GM18517 (cell line): ENCODE measurements around the gene NCOA6.

Experiments used
- ATAC-seq: cut with Tn5 transposase; IDR thresholded peaks from one replicate; pipeline ENCODE4 v1.9.1; 2021; ENCODE audit warnings: mild to moderate bottlenecking, moderate library complexity; ENCODE audit not compliant: unreplicated experiment

NCOA6 gene

GRCh38 chr20:34825530-34826362, at the start of gene NCOA6:
NCOA6 (minus strand) TSS chr20:34825651; CDS start chr20:34782355, 43,296 bp downstream.
- ATAC-seq = peak; percentile 35

DNA sequence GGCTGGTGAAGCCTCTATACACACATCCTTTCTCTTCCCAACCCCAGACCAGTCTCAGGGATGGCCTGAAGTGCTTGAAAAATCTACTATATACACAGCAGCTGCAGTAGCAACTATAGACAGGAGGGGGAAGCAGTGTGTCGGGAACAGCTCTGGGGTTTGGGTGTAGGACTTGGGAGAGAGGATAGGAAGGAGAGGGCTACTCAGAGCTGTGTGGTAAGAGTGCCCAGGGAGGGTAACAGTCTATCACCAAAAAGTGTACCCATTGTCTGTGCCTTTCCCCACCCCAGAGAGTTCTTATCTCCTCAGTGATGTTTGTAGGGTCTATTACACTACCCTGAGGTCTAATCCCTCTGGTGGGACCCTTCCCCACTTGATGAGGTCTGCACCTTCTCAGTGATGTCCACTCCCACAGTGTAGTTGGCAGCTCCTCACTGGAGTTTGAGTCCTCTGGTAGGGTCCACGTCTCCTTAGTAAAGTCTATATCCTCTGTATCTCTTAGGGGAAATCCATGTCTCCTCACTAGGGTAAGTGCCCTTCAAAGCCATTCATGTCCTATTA, 48.7 kb upstream of the NCOA6 start:
- ATAC-seq = no peak

DNA sequence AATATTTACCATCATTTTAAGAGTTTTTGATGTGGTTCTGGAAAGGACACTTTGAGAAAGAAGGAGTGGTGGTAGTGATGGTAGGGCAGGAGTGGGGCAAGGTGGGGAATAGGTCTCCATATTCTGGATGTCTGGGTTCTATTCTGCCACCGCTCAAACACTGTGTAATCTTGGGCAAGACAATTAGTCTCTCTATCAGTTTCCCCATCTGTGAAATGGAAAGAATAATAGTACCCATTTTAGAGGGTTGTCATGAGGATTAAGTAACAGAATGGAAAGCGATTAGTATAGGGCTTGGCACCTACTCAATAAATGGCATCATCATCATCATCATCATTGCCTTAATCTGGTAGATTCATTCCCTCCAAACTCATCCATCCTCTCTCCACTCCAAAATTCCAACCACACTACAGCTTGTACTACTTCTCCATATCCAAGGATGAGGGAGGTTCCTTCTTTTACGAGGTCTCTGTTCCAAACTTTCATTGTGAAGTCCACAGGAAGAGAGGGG, 48.2 kb upstream of the NCOA6 start:
- no peak for ATAC-seq

DNA sequence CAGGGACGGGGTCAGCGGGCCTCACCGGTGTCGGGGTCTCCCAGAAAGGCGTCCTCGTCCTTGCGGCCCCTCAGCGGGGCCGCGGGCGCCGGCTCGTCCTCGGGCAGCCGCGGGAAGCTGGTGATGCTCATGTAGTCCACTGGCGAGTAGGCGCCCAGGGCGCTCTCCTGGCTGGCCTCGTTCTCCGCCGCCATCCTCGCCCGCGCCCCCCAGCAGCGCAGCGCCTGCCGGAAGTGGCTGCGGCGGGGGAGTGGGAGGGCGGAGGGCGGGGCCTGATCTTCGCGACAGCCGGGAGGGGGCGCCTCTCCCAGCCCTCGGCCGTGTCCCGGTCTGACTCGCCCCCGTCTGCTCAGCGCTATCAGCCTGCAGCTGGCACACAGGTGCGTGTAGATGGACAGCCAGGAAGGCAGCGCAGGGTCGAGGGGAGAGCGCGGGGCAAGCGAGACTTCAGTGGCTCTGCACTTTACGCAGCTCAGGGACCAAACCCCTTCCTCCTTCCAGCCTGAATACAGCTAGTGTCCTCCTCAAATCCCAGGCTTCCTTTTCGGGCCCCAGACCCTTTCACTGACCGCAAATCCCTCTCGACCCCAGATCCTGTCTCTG, 47.3 kb upstream of the NCOA6 start, which contains the start of gene GGT7:
Gene GGT7, minus strand, starts transcription at position 235 of the 603 bp plus-strand sequence. Its CDS starts 41 bp downstream, at position 194.
- no peak for ATAC-seq

DNA sequence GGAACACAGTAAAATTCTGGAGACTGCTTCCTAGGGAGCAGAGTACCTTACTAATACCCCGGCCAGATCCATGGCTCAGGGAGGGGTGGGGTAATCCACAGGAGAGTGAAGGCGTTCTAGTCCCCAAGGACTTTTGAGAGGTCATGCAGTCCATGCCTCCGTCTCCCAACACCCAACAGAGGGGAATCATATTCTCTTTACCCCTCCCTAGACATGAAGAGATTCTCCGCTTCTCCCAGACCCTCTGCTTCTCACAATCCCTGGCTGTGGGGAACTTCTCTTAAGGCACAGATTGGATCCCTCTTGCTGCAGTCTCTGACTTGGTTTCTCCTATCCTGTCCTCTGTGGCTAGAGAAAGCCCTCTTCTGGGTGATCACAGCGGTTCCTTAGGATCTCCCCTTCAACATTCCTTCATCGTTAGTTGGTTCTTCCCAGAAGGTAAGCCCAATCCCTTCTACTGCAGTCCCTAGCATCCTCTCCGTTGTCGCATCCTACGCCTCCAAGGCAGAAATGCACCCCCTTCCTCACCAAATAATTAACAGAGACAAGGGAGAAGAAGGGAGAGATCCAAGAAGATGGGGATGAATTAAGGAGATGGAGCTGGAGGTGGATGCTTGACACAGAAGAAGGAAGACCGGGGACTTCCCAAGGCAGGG, 46.6 kb upstream of the NCOA6 start:
- ATAC-seq = no peak

- ATAC-seq = no peak
Measured at GRCh38 chr20:34871320-34871926, 46.0 kb upstream of the NCOA6 start.

- ATAC-seq = no peak
Measured at GRCh38 chr20:34864216-34864615, 38.8 kb upstream of the NCOA6 start.

DNA sequence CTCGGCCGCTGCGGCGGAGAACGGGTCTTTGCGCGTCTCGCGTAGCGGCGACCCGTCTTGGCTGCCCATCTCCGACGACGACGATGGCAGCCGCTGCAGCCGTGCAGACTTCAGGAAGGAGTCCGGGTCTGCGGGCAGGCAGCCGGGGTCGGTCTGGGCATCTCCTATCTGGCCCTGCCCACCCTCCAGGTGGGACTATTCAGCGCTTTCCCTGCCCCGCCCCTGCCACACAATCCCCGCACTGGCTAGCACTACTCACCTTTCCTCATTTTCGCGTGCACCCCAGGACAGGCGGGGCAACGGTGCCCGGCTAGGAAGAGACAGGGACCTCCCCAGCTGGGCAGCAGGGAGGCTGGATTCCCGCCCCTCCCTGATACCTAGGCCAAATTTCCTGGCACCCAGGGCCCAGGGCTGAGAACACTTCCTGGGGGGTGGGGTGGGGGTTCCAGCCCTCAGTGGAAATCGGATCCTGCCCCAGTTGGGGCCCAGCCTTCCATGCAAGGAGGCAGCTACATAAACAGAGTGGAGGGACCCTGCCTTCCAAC, 38.0 kb upstream of the NCOA6 start:
- no peak for ATAC-seq

DNA sequence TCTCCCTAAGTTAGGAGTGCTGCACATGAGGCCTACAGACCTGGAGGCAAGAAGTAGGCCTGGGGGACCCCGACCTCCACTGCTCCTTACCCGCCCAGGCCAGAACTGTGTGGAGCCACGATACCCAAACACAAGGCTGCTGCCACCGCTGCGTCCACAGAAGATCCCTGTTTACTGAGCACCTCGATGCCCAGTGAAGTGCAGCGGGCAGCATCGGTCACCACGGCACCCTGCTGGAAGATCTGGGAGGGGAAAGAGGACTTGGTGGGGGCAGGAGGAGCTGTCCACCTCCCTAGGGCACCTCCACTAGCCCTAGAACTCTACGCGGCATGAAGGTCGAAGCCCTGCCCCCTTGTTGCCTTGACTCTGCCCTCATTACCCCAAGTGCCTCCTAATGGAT, 37.3 kb upstream of the NCOA6 start:
- no peak for ATAC-seq

- ATAC-seq = no peak
Measured at GRCh38 chr20:34861386-34862084, 36.1 kb upstream of the NCOA6 start.

DNA sequence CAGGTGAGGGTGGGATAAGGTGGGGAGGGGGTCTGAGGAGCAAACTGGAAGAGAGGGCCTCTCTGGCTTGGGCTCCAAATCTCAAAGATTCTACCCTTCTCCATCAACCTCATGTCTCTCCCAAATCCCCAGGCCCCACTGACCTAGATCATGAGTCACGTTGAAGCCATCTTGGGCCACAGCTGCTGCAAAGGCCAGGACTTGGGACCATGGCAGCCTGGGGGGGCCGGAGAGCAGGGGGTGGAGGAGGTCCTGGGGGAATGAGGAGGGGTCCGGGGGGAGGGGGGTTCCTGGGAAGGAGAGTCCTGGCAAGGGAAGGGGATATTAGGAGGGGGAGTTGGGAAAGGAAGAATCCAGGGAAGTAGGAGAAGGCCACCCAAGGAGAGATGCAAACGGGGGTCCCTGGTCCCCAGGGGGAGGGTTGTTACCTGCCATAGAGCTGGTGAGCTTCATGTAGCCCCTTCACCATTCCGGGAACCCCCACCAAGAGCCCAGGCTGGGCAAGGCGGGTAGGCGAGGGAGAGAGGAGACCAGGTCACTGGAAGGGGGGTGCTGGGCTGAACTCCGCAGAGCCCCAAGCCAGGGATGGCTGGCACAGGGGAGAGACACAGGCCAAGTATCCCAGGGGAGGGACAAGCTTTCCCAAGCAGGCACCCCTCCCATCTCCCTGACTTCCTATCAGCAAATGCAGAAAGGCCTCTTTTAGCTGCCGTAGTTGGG, 34.5 kb upstream of the NCOA6 start:
- ATAC-seq = no peak

GRCh38 chr20:34859367-34859766, 33.9 kb upstream of the NCOA6 start:
- no peak for ATAC-seq

DNA sequence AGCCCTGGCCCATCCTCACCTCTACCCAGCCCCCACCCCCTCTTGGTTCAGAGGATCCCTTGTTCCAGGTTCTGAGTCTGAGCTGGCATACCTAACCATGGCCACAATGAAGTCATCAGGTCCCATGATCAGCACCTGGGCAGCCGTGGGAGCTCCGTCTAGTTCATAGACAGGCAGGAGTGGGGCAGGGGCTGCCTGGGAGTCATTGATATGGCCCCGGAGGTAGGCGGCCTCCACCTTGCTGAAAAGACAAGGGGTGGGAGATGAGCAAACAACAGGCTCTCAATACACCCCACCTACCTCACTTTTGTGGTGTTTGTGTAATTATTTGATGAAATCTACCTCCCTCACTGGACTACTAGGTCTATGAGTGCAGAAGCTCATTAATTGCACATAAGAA, 26.8 kb upstream of the NCOA6 start:
- ATAC-seq = no peak

GRCh38 chr20:34850969-34851368, 25.5 kb upstream of the NCOA6 start:
- no peak for ATAC-seq

GRCh38 chr20:34849778-34850177, 24.3 kb upstream of the NCOA6 start:
- no peak for ATAC-seq

GRCh38 chr20:34848597-34848996, 23.1 kb upstream of the NCOA6 start:
- no peak for ATAC-seq

DNA sequence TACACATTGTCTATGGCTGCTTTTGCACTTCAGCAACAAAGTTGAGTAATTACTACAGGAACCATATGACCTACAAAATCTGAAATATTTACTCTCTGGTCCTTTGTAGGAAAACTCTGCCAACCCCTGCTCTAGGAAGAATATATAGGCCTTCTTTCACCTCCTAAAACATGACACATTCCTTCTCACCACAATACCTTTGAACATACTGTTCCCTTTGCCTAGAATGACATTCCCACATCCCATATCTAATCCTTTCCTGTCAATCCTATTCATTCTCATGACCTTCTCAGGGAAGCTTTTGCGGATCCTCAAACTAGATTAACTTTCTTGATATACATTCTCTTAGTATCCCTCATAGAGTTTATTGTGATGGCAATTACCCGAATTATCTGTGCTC, 18.0 kb upstream of the NCOA6 start:
- ATAC-seq = no peak

DNA sequence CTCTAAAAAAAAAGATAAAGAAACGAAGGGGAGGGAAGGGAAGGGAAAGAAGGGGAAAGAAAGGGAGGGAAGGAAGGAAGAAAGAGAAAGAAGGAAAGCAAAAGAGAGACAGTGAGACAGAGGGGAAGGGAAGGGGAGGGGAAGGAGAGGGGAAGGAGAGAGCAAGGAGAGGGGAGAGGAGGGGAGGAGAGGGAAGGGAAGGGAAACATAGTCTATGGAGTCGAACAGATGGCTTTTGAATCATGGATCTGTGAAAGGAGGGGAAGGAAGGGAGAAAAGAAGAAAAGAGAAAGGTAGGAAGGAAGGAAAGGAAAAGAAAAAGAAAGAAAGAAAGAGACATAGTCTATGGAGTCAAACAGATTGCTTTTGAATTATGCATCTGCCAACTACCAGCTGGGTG, 16.7 kb upstream of the NCOA6 start:
- ATAC-seq = no peak

DNA sequence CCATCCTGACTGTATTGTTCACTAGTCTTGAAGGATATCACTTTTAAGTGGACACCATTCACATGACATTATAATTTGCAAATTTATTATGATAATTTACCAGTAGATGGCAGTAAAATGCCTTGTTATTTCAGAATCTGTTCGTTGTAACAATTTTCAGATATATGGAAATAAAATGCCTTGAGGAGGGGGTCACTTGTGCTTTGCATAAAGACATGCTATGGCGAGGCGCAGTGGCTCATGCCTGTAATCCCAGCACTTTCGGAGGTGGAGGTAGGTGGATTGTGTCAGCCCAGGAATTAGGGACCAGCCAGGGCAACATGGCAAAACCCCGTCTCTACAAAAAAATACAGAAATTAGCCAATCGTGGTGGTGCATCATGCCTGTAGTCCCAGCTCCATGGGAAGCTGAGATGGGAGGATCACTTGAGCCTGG, 9.0 kb upstream of the NCOA6 start:
- ATAC-seq = no peak
